Dedifferentiated amniotic fluid mesenchymal stem cell (primary cell): ENCODE measurements around the gene ZNF14.
"Not testable (repeated sequence)": the region's sequence is repeated elsewhere in the genome, so short reads cannot be mapped to it uniquely, and the experiment has no call there.

Experiments used
- DNase-seq: peaks from one replicate; pipeline ENCODE4 v3.0.0-alpha.2; 2016; ENCODE audit errors: extremely low spot score

Gene ZNF14

DNA sequence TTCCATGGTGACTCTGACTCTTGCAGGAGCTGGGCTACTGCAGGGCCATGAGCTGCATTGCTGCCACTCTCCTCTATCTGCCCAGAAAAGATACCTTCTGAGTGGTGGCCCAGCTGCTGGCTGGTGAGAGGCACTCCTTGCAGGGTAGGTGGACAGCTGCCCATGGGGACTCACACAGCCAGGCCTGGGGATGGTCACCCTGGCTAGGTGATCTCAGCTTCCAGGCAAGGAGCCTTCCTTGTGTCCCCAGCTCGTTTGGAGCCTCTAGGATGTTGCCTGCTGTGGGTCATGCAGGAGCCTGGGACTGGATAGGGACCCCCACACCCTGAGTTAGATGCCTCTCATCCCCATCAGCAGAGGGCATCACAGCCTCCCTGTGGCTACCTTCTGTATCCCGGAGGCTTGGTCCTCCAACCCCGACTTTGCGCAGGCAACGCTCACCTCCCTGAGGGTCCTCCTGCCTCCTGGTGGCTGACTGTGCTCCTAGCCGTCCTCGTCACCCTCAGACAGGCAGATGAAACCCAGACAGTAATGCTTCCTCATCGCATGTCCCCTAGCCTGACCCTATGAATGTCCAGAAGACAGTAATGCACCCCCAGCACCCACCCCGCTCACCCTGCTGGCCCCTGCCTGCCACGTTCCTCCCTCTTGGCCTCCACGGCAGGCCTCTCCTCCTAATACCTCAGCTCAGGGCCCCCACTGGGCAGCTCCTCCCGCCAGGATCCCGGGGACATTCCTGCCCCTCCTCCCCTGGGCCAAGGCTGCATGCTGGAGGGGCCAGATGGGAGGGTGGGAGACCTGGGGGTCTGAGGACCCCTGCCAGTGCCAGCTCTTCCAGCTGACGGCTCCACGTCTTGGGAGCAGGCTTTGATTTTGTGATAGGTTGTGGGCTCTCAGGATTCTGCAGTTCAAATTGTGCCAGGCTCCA is 13.6 kb upstream of the ZNF14 start:
- DNase-seq, result no peak

DNA sequence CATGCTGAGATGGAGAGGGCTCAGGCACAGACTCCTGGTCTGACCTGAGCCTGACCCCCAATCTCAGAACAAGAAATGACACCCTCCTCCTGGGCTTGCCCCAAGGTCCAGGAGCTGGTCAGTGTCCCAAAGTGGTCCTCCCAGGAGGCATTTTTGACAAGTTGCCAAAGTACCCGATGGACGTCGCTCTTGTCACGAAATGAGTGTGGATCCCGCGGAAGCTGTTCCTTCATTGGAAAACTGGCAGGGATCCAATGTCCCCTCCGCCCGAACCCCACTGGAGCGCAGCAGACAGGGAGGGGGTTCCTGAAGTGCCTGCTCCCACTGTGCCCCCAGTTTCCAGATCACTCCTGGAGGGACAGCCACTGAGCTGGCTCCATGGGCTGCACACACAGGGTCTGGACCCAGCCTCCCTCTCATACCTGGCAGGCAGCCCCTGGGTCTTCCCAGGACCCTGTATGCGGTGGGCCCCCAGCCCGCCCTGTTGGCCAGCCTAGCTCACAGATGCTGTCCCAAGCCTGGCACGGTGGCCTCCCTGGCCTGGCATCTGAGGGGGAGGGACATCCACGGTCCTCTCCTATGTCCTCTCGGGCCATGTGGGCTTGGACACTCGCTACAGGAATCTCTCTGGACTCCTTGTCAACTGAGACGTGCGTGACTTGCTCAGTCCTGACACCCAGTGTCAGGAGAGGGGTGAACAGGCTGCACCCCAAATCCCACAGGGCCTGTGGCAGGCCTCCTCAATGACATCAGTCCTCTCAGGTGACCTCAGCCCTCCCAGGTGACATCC is 12.8 kb upstream of the ZNF14 start:
- DNase-seq, result no peak

DNA sequence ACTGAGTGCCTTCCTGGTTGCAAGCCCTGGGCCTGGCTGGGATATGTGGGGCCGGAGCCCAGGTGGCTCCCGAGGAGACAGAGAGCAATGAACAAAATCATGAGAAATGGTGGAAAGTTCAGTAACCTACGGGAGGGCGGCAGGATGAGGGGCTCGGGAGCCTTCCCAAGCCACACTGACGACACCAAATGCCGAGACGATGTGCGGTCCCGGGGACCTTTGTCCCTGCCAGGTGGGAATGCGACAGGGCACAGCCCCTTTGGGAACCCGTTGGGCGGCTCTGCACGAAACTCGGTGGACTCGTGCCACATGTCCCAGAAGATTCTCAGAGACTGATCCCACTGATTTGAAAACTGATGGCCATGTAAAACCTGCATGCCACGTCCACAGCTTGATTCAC is 11.7 kb upstream of the ZNF14 start:
- DNase-seq, result no peak

DNA sequence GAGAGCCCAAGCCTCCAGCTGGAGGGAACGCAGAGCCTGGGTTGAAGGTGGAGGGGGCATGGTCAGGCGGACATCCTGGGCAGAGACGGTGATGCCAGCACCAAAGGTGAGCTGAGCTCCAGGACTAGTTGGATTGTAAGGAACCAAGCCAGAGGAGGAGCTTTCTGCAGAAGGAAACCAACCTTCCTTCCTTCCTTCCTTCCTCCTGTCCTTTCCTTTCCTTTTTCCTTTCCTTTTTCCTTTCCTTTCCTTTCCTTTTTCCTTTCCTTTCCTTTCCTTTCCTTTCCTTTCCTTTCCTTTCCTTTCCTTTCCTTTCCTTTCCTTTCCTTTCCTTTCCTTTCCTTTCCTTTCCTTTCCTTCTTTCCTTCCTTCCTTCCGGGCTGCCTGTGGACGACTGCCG is 11.0 kb upstream of the ZNF14 start:
- not testable (repeated sequence) for DNase-seq

DNA sequence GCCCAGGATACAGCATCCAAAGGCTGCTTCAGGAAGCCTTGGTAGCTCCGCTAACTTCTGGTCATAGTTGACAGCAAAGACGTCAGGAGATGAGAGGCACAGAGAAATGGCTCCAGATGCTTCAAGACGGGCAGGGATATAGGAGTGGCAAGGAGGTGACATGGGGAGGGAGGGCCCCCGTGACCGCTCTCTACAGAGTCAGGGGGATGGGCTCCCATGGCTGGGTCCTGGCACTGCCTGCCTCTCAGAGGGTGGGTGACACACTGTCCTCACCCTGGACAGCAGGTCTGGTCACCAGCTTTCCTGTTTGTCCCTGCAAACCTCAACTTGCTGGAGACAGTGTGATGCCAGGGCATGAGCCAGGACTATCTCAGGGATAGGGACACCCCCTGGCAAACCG is 10.3 kb upstream of the ZNF14 start:
- no peak for DNase-seq

DNA sequence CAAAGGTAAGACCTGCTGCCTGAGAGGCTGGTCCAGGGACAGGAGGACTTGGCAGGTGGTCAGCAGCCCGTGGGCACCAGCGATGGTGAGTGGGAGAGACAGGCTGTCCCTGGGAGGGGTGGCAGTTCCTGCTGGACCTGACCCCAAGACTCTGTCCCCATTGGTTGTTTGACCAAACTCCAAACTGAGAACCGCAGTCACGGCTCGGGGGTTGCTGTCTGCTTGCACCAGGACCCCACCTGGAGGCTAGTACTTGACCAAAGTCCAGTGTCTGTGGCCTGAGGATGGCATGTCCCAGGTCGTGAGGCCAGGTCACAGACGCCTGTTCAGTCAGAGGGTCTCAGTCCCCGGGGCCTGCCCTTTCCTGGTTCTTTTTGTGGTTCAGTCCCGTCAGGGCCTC is 9.9 kb upstream of the ZNF14 start:
- DNase-seq, result no peak

DNA sequence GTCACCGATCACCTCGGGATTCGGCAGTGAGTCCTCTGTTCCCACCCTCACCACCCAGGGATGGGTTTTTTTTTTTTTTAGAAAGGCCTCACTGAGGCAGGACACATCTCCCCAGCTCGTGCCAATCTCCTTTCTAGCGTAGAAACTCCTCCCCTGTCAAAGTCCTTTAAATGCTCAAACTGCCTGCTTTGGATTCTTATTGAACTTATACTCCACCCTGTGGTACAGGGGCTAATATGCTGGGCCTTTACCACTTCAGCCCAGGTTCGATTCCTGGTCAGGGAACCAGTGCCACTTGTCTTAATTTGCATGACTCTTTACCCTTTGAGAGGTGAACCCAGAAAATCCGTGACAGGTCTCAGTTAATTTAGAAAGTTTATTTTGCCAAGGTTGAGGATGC is 8.3 kb upstream of the ZNF14 start:
- no peak for DNase-seq

DNA sequence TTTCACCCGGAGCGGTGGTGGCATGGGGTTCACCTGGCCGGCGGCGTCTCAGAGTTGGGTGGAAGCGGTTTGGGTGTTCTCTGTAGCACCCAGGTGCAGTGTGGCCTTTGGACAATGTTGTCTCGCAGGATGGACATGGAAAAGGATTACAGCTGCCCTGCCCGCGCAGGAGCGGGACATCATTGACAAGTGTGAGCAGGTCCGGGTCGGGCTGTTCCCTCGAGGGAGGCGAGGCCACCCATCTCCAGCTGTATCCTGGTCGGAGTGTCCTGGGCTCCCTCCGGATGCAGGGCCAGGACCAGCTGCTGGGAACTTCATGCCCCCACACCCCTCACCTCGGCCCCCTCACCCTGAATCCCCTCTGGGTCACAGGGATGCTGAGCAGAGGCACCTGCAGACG is 7.8 kb upstream of the ZNF14 start:
- DNase-seq, result no peak

DNA sequence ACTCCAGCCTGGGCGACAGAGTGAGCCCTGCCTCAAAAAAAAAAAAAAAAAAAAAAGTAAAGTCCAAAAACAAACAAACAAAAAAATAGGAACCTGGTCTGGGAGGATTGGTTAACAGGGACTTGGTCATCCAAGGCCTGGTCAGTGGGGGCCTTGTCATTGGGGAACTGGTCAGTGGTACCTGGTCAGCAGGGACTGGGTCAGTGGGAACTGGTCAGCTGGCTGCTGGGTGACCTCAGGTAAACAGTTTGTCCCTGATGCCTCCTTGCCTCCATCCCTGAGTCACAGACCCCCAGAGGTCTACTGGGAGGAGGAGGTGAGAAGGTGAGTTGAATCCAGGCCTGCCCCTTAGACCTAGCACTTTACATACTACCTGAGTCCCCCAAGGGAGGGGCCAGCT is 5.7 kb upstream of the ZNF14 start:
- no peak for DNase-seq

DNA sequence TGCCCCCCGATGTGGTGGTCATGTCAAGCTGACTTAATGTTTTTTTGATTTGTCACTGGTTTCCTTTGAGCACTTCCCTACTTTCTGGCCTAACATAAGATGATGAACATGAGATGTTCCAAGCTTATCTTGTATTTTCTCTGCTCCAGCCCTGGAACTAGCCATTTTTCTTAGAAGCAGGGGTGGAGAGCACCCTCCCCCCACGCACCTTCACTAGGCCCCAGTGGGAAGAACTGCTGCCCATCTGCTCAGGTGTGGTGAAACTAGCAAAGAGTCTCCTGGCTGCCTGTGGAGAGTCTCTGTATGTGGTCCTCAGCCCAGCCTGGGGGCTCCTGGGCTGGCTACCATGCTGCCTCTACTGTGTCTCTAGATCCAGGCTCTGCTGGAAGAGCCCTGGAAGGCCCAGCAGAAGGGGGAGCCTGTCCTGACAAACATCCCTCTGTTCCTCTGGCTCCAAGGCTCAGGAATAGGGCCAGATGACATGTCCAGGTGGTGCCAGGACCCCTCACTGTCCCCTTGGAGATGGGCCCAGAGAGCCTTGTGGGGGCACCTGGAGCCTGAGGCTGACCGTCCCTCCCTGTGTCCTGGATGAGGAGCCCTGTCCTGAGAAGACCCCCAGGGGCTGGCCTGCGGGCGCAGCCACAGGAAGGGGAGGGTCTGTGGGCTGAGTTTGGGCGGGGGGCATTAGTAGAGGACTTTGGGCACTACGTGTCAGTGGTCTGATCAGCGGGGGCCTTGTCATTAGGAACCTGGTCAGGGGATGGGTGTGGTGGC is 4.8 kb upstream of the ZNF14 start:
- no peak for DNase-seq

DNA sequence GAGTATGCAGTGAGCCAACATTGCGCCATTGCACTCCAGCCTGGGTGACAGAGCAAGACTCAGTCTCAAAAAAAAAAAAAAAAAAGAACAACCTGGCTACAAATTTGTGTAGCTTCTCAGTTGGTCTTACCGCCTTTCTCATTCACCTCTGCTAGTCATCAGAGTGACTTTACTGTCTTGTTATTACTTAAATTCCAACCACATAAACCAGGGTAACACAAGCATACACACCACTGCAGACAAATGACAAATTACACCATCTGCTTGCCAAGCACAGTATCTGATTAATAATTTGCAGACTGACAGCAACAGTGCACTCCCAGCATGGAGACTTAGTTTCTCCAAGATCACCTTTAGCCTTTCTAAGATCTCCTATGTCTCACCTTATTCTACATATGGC is 11.0 kb downstream of the ZNF14 start:
- no peak for DNase-seq

DNA sequence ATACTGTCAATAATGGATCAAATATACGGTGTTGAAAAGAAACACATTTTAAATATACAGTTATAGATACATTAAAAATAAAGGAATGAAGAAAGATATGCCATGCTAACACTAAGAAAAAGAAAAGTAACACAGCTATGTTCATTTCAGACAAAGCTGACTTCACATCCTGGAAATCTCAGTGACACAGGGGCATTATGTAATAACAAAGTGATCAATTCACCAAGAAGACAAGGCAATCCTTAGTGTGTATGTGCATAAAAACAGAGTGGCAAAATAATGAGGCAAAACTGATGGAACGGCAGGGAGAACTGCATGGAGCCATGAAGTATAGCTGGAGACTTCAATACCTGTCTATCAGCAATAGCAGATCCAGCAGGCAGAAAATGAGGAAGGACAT is 13.1 kb downstream of the ZNF14 start:
- no peak for DNase-seq

DNA sequence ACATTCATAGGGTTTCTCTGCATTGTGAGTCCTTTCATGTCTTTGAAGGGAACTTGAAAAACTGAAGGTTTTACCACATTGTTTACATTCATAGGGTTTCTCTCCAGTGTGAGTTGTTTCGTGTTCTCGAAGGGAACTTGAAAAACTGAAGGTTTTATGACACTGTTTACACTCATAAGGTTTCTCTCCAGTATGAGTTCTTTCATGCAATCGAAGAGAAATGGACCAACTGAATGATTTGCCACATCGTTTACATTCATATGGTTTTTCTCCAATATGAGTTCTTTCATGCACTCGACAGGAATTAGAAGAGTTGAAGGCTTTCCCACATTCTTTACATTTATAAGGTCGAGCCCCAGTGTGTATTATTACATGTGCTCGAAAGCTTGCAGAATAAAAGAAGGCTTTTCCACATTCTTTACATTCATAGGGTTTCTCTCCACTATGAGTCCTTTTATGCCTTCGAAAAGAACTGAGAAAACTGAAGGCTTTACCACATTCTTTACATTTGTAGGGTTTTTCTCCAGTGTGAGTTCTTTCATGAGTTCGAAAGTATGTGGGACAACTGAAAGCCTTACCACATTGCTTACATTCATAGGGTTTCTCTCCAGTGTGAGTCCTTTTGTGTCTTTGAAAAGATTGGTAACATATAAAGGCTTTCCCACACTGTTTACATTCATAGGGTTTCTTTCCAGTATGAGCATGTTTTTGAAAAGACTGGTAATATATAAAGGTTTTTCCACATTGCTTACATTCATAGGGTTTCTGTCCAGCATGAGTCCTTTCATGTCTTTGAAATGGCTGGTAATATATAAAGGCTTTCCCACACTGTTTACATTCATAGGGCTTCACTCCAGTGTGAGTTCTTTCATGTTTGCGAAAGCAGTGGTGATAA is 20.7 kb downstream of the ZNF14 start:
- DNase-seq, result no peak

DNA sequence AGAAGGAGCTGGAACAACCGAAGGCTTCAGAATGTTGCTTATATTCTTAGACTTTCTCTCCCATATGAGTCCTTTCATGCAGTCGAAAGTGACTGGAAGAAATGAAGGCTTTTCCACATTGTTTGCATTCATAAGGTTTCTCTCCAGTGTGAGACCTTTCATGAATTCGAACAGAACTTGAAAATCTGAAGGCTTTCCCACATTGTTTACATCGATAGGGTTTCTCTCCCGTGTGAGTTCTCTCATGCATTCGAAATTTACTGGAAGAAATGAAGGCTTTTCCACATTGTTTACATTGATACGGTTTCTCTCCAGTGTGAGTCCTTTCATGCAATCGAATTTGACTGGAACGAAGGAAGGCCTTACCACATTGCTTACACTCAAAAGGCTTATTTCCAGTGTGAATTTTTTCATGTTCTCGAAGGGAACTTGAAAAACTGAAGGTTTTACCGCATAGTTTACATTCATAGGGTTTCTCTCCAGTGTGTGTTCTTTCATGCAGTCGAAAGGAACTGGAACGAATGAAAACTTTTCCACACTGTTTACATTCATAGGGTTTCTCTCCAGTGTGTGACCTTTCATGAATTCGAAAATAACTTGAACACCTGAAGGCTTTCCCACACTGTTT is 21.5 kb downstream of the ZNF14 start:
- no peak for DNase-seq

DNA sequence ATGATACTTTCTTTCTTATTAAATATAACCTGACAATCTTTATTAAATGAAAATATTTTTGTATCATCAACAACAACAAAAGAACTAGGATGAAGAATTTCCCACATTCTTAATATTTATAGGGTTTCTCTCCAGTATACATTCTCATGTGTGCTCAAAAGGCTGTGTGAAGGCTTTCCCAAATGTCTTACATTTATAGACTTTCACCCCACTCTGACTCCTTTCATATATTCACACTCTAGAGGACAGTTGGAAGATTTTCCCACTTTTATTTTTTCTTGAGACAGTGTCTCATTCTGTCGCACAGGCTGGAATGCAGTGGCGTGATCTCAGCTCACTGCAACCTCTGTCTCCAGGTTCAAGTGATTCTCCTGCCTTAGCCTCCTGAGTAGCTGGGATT is 22.4 kb downstream of the ZNF14 start:
- peak; percentile 12 for DNase-seq

DNA sequence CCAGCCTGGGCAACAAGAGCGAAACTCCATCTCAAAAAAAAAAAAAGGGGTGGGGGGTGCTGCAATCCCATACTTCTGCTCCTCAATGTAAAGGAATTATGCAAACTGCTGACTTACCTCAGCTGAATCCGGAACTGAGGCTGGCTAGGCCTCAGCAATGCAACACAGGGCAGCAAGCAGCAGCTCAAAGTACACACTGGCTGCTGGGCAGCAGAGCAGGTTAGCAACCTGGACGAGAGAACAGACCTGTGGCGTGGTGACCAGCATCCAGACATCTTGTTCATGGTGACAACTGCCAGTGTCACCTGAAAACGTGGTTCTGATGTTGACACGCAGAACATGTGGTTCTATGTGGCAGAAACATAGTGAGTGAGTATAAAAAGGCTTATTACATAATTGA is 28.1 kb downstream of the ZNF14 start:
- no peak for DNase-seq

DNA sequence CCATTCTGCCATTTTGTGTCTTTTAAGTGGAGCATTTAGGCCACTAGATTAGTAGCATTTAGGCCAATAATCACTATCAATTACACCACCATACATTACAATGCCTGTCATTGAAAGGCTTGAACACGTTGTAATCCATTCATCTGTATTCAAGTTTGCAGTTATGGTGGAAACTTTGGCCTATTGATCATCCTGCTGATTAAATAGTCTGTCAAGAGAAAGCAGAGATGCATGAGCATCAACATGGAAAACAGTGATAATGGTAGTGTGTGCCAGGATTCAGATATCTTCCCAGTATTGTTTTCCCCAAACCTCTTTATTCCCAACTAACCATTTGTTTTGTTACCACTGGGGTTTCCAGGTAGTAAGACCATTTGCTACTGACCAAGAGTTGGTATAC is 32.4 kb downstream of the ZNF14 start:
- peak; percentile 10 for DNase-seq

DNA sequence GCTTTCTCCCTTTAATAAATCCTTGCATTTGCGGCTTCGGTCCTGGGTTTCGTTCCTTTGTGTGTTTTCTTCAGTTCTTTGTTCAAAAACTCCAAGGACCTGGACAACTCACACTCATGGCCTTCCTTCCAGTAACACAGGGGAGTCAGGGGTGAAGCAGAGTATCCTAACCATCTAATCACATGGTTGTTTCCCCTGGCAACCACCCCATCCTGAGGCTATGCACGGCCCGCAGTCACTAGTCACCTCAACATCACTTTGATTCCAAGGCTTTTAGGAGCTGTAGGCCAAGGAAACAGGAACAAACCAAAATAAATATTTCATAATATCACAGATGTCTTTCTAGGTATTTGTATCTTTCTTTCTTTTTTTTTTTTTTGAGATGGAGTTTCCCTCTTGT is 35.3 kb downstream of the ZNF14 start:
- DNase-seq, result no peak

DNA sequence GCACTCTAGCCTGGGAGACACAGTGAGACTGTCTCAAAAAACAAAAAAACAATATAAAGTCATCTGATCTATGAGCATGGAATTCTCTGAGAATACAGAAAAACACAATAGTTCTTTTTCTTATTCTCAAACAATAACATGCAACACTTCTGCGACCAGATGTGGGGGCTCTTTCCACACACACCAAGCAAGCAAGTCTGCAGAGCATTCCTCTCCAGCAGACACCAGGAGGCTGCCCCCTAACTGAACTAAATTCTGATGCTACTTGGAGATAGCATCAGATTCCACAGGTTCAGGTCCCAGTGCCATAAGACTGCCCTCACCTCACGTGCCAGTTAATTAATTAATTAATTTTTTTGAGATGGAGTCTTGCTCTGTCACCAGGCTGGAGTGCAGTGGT is 36.5 kb downstream of the ZNF14 start:
- no peak for DNase-seq

DNA sequence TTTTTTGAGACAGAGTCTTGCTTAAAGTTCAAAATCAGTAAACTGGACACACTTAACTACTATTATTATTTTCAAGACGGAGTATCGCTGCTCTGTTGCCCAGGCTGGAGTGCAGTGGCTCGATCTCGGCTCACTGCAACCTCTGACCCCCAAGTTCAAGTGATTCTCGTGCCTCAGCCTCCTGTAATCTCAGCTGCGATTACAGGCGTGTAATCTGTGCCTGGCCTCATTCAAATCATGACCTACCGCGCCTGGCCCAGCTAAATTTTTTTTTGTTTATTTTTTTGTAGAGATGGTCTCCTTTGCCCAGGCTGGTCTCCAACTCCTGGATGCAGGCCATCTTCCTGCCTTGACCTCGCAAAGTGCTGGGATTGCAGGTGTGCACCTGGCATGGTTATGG is 41.2 kb downstream of the ZNF14 start:
- DNase-seq, result no peak

DNA sequence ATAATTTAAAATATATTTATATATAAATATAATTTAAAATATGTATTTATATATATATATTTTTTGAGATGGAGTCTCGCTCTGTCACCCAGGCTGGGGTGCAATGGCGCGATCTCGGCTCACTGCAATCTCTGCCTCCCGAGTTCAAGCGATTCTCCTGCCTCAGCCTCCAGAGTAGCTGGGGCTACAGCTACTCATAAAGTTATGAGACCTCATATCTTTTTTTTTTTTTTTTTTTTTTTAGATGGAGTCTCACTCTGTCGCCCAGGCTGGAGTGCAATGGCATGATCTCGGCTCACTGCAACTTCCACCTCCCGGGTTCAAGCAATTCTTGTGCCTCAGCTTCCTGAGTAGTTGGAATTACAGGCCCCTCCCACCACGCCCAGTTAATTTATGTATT is 43.9 kb downstream of the ZNF14 start:
- DNase-seq, result not testable (repeated sequence)
